HEK293T (cell line): ENCODE measurements around the gene SETD5.

Source experiments
- BHLHE40 ChIP-seq: fragments of 450-650 bp; IDR thresholded peaks from 2 replicates; pipeline ENCODE4 v1.6.1; 2016; ENCODE audit warnings: mild to moderate bottlenecking, moderate library complexity, borderline replicate concordance
- FOXM1 ChIP-seq: fragments of 450-650 bp; IDR thresholded peaks from 2 replicates; pipeline ENCODE4 v1.6.1; 2017; ENCODE audit warnings: mild to moderate bottlenecking, borderline replicate concordance
- SP1 ChIP-seq: fragments of 450-650 bp; IDR thresholded peaks from 2 replicates; pipeline ENCODE4 v1.6.1; 2017

- no peak for TF ChIP-seq FOXM1
- TF ChIP-seq SP1: no peak
- no peak for TF ChIP-seq BHLHE40
Measured at GRCh38 chr3:9497821-9498565, 100.6 kb downstream of the SETD5 start.
